ENCODE measurements around the gene GPR119. TPM values are rescaled to one million over a fixed set of nuclear protein-coding genes. Genes with fewer than 3 reads are reported as not detected.
"Not testable (repeated sequence)": the region's sequence is repeated elsewhere in the genome, so short reads cannot be mapped to it uniquely, and the experiment has no call there.

The GPR119 gene
- total RNA-seq, 2 experiments from 2014 or later, result not detected

DNA sequence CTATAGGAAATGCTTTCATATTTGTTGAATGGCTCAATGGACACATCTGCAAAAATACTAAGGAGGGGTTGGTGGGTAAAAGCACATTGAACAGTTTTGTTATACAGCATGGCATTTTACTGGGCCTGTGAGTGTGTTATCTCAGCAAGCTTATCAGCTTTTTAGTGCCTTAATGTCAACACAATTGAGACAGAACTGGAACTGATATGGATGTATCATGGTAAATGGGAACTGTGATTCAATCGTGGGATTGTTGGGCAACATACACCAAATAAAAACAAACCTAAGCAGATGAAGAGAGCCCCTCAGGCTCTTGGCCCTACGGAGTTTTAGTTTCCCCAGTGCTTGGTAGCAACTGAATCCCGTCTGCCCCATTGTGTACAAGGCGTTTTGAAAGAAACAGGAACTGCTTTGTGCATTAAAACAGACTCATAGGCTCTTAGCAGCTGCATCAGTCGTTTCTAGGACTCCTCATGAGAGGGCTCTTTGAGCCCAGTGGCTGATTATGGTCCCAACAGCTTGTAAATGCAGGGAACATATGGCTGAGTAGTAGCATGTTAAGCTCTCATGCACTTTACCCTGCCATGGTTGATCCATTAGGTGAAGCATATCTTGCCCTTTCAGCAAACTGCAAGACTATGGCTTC is 7.3 kb downstream of the GPR119 start:
- no peak overlapping the region for H3K4me3 Mint-ChIP-seq
- no peaks in the 10 kb centered on the region for H3K36me3 Mint-ChIP-seq
- no peak overlapping the region for H3K27ac Mint-ChIP-seq
- peaks cover 2% of the 10 kb centered on the region for H3K27me3 Mint-ChIP-seq
- DNase-seq, result no peak
- H3K9me3 Mint-ChIP-seq, result no peaks in the 10 kb centered on the region
- H3K4me1 Mint-ChIP-seq, result no peaks in the 10 kb centered on the region

DNA sequence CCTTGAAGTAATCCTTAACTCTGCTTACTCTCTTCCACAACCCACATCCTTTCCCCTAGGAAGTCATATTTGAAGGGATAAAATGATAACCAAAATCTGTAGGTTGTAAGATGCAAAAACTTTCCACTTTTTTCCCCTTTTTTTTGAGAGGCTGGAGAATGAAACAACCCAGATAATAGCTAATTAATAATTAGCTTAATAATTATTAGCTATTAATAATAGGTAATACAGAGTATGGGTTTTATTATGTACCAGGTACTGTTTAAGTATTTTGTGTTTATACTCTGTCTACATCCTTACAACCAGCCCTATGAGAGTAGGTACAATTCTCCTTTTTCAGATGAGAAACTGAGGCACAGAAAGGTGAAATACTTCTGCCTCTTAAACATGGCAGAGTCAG is 9.4 kb downstream of the GPR119 start:
- no peak for DNase-seq
- Mint-ChIP-seq H3K9me3 (no peaks in the 10 kb centered on the region), H3K36me3 (no peaks in the 10 kb centered on the region), H3K4me1 (no peaks in the 10 kb centered on the region), H3K27ac (no peak overlapping the region), H3K27me3 (no peaks in the 10 kb centered on the region), H3K4me3 (no peak overlapping the region)

DNA sequence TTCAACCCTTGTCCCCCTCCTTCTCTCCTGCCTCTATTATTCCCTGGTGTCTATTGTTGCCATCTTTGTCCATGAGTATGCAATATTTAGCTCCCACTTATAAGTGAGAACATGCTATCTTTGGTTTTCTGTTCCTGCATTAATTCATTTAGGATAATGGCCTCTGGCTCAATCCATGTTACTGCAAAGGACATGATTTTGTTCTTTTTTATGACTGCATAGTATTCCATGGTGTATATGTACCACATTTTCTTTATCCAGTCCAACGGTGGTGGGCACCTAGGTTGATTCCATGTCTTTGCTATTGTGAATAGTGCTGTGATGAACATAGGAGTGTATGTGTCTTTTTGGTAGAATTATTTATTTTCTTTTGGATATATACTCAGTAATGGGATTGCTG is 33.4 kb downstream of the GPR119 start:
- peaks cover 10% of the 10 kb centered on the region for H3K36me3 Mint-ChIP-seq
- H3K9me3 Mint-ChIP-seq, H3K27ac Mint-ChIP-seq, H3K4me3 Mint-ChIP-seq, H3K4me1 Mint-ChIP-seq, H3K27me3 Mint-ChIP-seq, DNase-seq: not testable (repeated sequence)

DNA sequence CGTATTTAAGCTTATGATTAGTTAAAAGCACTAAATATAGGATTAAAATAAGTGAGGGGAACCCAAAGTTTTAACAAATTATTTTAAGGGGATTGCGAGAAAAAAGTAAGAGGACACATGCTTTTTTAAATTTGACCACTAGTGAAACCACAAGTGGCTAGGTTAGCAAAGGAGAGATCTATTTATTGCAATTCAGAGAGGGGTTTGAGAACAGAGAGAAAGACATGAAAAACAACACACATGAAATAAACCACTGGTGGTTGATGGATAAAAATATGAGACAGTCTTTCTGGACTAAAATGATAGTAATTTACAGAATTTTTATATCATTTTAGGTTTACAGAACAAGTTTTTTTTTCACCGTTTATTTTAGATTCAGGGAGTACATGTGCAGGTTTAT is 33.9 kb downstream of the GPR119 start:
- Mint-ChIP-seq H3K36me3 (peaks cover 10% of the 10 kb centered on the region), H3K27me3 (no peaks in the 10 kb centered on the region), H3K4me1 (no peaks in the 10 kb centered on the region), H3K4me3 (no peak overlapping the region), H3K27ac (no peak overlapping the region), H3K9me3 (peaks cover 2% of the 10 kb centered on the region)
- DNase-seq, result no peak

DNA sequence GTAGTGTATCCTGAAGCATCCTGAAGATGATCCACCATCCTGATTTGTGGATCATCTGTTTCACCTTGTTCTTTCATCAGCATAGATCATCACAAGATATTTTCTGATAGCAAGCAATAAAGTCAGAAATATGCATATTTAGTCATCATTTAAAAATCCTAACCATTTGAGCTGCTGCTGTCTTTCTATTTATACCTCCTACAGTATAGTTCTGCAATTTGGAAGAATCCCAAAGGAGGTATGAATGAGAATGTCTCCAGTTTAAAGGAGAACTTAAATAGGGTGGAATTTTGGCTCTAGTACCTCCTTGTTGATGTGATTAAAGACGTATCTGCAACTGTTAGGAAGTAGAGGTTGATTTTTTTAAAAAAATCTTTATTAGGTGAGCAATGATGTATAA is 38.2 kb downstream of the GPR119 start:
- H3K36me3 Mint-ChIP-seq, result peaks cover 2% of the 10 kb centered on the region
- no peak for DNase-seq
- H3K4me3 Mint-ChIP-seq, result no peak overlapping the region
- H3K4me1 Mint-ChIP-seq, result no peaks in the 10 kb centered on the region
- peaks cover 2% of the 10 kb centered on the region for H3K9me3 Mint-ChIP-seq
- no peak overlapping the region for H3K27ac Mint-ChIP-seq
- no peaks in the 10 kb centered on the region for H3K27me3 Mint-ChIP-seq

DNA sequence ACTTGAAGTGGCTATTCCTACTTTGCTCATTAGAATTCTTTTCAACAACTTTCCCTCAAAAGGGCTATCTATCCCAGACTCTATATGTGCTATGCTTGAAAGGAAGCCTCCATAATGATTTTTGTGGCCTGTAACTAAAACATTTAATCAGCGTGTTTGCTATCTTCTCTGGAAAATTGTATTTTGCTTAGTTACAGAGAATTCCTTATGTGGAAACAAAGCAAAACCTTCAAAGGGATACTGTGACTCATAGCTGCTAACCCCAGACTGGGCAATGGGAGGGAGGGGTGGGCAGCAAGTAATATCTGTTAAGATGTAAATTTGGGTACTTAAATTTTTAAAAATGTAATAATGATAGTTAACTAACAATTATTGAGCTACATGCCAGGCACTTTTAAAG is 42.1 kb downstream of the GPR119 start:
- no peak overlapping the region for H3K27ac Mint-ChIP-seq
- H3K27me3 Mint-ChIP-seq, result no peaks in the 10 kb centered on the region
- peaks cover 15% of the 10 kb centered on the region for H3K4me1 Mint-ChIP-seq
- no peak overlapping the region for H3K4me3 Mint-ChIP-seq
- H3K9me3 Mint-ChIP-seq, result no peaks in the 10 kb centered on the region
- DNase-seq, result no peak
- H3K36me3 Mint-ChIP-seq, result peaks cover 2% of the 10 kb centered on the region

DNA sequence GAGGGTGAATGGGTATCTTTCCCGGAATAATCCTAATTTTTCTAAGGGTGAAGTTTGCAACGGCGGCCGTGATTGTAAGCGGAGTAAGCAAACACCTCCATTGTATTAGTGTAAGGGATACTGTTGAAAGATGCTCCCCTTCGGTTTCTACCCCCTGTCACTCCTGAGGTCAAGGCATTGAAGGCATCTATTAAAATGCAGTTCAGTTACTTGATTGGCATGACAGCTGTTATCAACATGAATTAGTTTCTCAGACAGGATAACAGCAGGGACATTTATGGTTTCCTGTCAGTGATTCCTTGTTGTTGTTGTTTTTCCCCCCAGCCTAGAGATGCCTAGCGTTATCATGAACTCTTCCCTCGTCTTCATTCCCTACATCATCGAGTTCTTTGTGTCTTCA is 45.2 kb downstream of the GPR119 start:
- peak overlapping the region; percentile 89 for H3K4me3 Mint-ChIP-seq
- H3K27ac Mint-ChIP-seq, result peak overlapping the region; percentile 56
- H3K4me1 Mint-ChIP-seq, result peaks cover 15% of the 10 kb centered on the region
- DNase-seq, result no peak
- H3K27me3 Mint-ChIP-seq, result no peaks in the 10 kb centered on the region
- H3K9me3 Mint-ChIP-seq, result no peaks in the 10 kb centered on the region
- no peaks in the 10 kb centered on the region for H3K36me3 Mint-ChIP-seq

DNA sequence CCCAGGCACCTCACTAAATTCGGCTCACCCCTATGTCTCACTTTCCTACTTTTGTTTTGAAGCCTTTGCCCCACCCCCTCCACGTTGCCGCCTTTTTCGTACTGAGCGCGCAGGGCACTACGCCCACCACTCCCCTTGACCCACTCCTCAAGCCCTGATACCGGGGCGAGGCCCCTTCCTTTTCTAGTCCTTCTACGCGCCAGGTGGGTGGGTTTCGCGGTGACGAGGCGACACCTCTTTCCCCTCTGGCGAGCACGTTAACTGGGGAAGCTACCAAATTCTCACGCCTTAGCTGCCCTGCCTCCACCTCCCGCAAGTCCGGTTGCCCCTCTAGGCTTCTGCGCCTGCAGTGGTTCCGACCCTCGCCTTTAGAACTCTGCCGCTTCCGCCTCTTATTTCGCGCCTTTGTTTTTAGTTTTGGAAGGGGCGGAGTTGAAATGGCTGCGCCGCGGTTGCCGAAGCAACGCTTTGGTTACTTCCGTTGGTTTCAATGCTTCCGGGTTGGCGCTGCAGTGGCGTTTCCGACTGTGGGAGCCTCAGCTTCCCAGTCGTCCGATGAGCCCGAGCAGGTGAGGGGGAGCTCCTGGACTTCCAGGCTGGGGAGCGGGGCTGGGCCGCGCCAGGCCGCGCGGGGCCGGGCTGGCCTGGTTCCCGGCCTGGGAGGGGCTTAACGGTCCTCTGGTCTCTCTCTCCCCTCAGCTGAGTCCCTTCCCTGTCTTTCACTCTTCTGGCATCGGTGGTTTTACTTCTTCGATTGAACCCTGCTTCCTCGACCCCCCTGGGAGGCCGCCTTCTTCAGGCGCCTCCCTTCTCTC is 45.9 kb downstream of the GPR119 start, which contains the start of gene SLC25A14:
Gene SLC25A14 (plus strand): TSS at position 512 of the 815 bp plus-strand sequence. CDS start 360 bp downstream, outside the sequence.
- Mint-ChIP-seq H3K9me3 (no peaks in the 10 kb centered on the region), H3K27me3 (no peaks in the 10 kb centered on the region), H3K4me1 (peaks cover 15% of the 10 kb centered on the region), H3K27ac (peak within 1 kb of the TSS; percentile 94), H3K4me3 (peak within 1 kb of the TSS; percentile 89), H3K36me3 (no peaks in the 10 kb centered on the region)
- DNase-seq, result peak; percentile 69

DNA sequence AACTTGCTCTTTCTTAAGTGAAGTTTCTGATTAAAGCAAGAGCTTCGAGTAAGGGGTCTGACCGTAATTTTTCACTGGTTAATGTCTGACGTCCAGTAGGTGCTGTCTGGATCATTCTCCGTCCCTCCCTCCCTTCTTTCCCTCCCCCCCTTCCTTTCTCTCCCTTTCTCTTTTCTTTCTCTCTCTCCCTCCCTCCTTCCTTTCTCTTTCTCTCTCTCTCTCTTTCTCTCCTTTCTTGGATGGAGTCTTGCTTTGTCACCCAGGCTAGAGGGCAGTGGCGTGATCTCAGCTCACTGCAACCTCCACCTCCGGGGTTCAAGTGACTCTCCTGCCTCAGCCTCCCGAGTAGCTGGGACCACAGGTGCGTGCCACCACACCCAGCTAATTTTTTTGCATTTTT is 46.6 kb downstream of the GPR119 start:
- DNase-seq, H3K36me3 Mint-ChIP-seq, H3K9me3 Mint-ChIP-seq, H3K27me3 Mint-ChIP-seq: not testable (repeated sequence)
- Mint-ChIP-seq H3K4me3 (peak overlapping the region; percentile 89), H3K27ac (peak overlapping the region; percentile 94), H3K4me1 (peaks cover 15% of the 10 kb centered on the region)

DNA sequence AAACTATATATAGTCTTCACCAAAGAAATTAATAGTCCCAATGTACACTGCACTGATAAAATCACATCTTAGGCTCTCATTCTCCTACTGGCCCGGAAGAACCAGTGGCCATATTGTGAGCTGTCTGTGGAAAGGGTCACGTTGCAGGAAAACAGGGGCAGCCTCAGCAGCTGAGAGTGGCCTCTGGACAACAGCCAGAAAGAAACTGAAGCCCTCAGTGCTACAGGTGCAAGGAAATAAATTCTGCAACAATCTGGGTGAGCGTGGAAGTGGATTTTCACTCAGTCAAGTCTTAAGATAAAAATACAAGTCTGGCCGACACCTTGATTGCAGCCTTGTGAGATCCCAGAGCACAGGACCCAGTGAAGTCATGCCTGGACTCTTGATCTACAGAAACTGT is 48.9 kb downstream of the GPR119 start:
- Mint-ChIP-seq H3K4me3 (no peak overlapping the region), H3K27me3 (no peaks in the 10 kb centered on the region), H3K9me3 (no peaks in the 10 kb centered on the region), H3K36me3 (no peaks in the 10 kb centered on the region), H3K27ac (no peak overlapping the region), H3K4me1 (peaks cover 15% of the 10 kb centered on the region)
- DNase-seq, result no peak

Other genes with a start within 250 kb of the GPR119 start
- 10 to 100 TPM; 60.1 to 62.7 TPM for gene AIFM1, start 219.8 kb downstream of the GPR119 start, total RNA-seq
- 10 to 100 TPM; 22.6 to 26.1 TPM for gene RAB33A, start 213.7 kb downstream of the GPR119 start, total RNA-seq
- 1 to 10 TPM; 5.8 to 6.5 TPM for gene ZNF280C, start 116.8 kb downstream of the GPR119 start, total RNA-seq
- gene SLC25A14, start 45.8 kb downstream of the GPR119 start, total RNA-seq, result 10 to 100 TPM; 12.6 to 13.7 TPM
- 10 to 100 TPM; 28.4 TPM for gene RBMX2, start 16.3 kb upstream of the GPR119 start, total RNA-seq